Neural crest cell (in vitro differentiated cells): ENCODE measurements around the gene CD82. TPM values are rescaled to one million over a fixed set of nuclear protein-coding genes. Genes with fewer than 3 reads are reported as not detected.

Source experiments
- DNase-seq: peaks from one replicate; pipeline ENCODE4 v3.0.0; 2021; ENCODE audit warnings: low read depth, mixed read lengths, low spot score
- H3K27ac Mint-ChIP-seq: one replicate; pipeline ENCODE4 v1.8.0; 2021; ENCODE audit warnings: mild to moderate bottlenecking, mixed read lengths; ENCODE audit not compliant: unreplicated experiment
- H3K27me3 Mint-ChIP-seq: 2 replicates; pipeline ENCODE4 v1.8.0; 2021; ENCODE audit warnings: low read depth, mild to moderate bottlenecking, mixed read lengths
- H3K36me3 Mint-ChIP-seq: 2 replicates; pipeline ENCODE4 v1.8.0; 2021; ENCODE audit warnings: low read depth, mild to moderate bottlenecking, mixed read lengths
- H3K4me1 Mint-ChIP-seq: 2 replicates; pipeline ENCODE4 v1.8.0; 2021; ENCODE audit warnings: mixed read lengths
- H3K4me3 Mint-ChIP-seq: one replicate; pipeline ENCODE4 v1.8.0; 2021; ENCODE audit warnings: mild to moderate bottlenecking, mixed read lengths
- H3K9me3 Mint-ChIP-seq: 2 replicates; pipeline ENCODE4 v1.8.0; 2021; ENCODE audit warnings: mixed read lengths
- CTCF ChIP-seq: fragments of 200-600 bp; sonication (generic); conservative IDR thresholded peaks from 2 replicates; pipeline ENCODE4 v1.5.0; 2021; ENCODE audit warnings: antibody characterized with exemption, mild to moderate bottlenecking
- total RNA-seq: library from RNA; stranded (reverse); gene quantifications from 2 replicates; pipeline ENCODE4 v1.2.1, GENCODE V29; 2021

Gene CD82
- total RNA-seq, 1 donor from 2014 or later = 14.1 TPM

GRCh38 chr11:44661311-44661717 is 95.9 kb downstream of the CD82 start:
- Mint-ChIP-seq H3K27me3 (peaks cover 5% of the 10 kb centered on the region), H3K36me3 (no peaks in the 10 kb centered on the region), H3K9me3 (peaks cover 2% of the 10 kb centered on the region), H3K4me3 (no peak overlapping the region), H3K4me1 (peaks cover 15% of the 10 kb centered on the region), H3K27ac (no peak overlapping the region)
- no peak for DNase-seq
- no peak for TF ChIP-seq CTCF

Other genes with a start within 250 kb of the CD82 start
- 116 and 125 TPM in 2 replicates for gene TSPAN18, start 161.3 kb downstream of the CD82 start, total RNA-seq